OCI-LY3 (cell line): ENCODE results near the gene DYNC1H1.

Source experiments
- H2AFZ ChIP-seq: fragments of 200-600, 300-600 bp; shearing (Covaris generic); 2 replicates; pipeline ENCODE4 v1.6.0; 2014; ENCODE audit warnings: antibody characterized with exemption, low read depth, low read length
- H3K27ac ChIP-seq: fragments of 200-600, 300-600 bp; sonication (generic); 2 replicates; pipeline ENCODE4 v1.5.1; 2014; ENCODE audit warnings: mild to moderate bottlenecking, low read length, moderate library complexity, mixed read lengths
- H3K27me3 ChIP-seq: fragments of 200-600, 300-600 bp; sonication (generic); 2 replicates; pipeline ENCODE4 v1.6.1; 2014; ENCODE audit warnings: low read depth, low read length, mixed read lengths
- H3K36me3 ChIP-seq: fragments of 200-600, 300-600 bp; sonication (generic); replicated peaks from 2 replicates; pipeline ENCODE3; 2014; ENCODE audit warnings: low read depth, low read length, mixed read lengths
- H3K4me1 ChIP-seq: fragments of 300-600, 200-600 bp; sonication (generic); 2 replicates; pipeline ENCODE4 v1.6.1; 2014; ENCODE audit warnings: low read length, mixed read lengths
- H3K4me2 ChIP-seq: fragments of 200-600, 300-600 bp; sonication (generic); 2 replicates; pipeline ENCODE4 v1.6.1; 2014; ENCODE audit warnings: low read length, mixed read lengths
- H3K4me3 ChIP-seq: fragments of 300-600, 200-600 bp; sonication (generic); 2 replicates; pipeline ENCODE4 v1.5.1; 2014; ENCODE audit warnings: antibody characterized with exemption, mild to moderate bottlenecking, low read length, moderate library complexity
- H3K79me2 ChIP-seq: fragments of 300-600, 200-600 bp; shearing (Covaris generic); 2 replicates; pipeline ENCODE4 v1.6.1; 2014; ENCODE audit warnings: mild to moderate bottlenecking, low read length, mixed read lengths
- H3K9ac ChIP-seq: fragments of 300-600, 200-600 bp; shearing (Covaris generic); 2 replicates; pipeline ENCODE4 v1.6.0; 2014; ENCODE audit warnings: mild to moderate bottlenecking, low read length, moderate library complexity
- H3K9me3 ChIP-seq: fragments of 200-600, 300-600 bp; shearing (Covaris generic); 2 replicates; pipeline ENCODE4 v1.6.1; 2014; ENCODE audit warnings: low read length, mixed read lengths; ENCODE audit not compliant: insufficient read depth
- H4K20me1 ChIP-seq: fragments of 200-600, 300-600 bp; sonication (generic); 2 replicates; pipeline ENCODE4 v1.6.1; 2016; ENCODE audit warnings: low read length, mixed read lengths; ENCODE audit not compliant: insufficient read depth
- CTCF ChIP-seq: fragments of 200-600, 300-600 bp; sonication (generic); IDR thresholded peaks from 2 replicates; pipeline ENCODE4 v1.5.1; 2014; ENCODE audit warnings: antibody characterized with exemption, low read length, low read depth
- EZH2phosphoT487 ChIP-seq: fragments of 200-600 bp; shearing (Covaris generic); IDR thresholded peaks from 2 replicates; pipeline ENCODE4 v1.6.1; 2018; ENCODE audit warnings: antibody characterized with exemption, mixed run types, low read depth

DYNC1H1 gene

DNA sequence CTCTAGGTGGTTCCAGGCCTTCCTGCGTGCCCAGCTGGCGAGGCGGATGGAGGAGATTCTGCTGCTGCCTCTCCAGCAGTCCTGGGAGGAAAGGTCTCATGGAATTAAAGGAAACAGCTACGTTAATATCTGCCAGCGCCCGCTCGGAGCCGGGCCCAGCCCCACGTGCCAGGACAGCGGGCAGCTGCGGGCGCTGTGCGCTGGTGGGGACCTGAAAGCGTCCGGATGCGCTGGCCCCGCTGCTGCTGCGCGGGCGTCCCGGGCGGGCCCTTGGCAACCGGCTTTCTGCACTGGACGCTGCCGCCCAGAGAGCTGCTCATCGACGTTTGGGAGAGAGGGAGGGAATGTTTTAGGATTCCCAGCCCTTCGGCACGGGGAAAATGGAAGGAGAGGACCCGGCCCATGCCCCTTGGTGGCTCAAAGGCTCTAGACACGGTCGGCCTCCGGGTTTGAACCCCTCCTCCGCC, 8.6 kb upstream of the DYNC1H1 start:
- peaks cover 6% of the 10 kb centered on the region for H3K4me1 ChIP-seq
- no peak overlapping the region for H3K4me3 ChIP-seq
- no peak overlapping the region for H2AFZ ChIP-seq
- H3K4me2 ChIP-seq: no peak overlapping the region
- H3K79me2 ChIP-seq: no peaks in the 10 kb centered on the region
- no peak overlapping the region for H3K9ac ChIP-seq
- no peaks in the 10 kb centered on the region for H4K20me1 ChIP-seq
- no peaks in the 10 kb centered on the region for H3K27me3 ChIP-seq
- no peak for TF ChIP-seq CTCF
- no peak for TF ChIP-seq EZH2phosphoT487
- H3K36me3 ChIP-seq: no peaks in the 10 kb centered on the region
- H3K9me3 ChIP-seq: no peaks in the 10 kb centered on the region
- H3K27ac ChIP-seq: no peak overlapping the region

GRCh38 chr14:101956179-101956885, 8.0 kb upstream of the DYNC1H1 start:
- no peak overlapping the region for H2AFZ ChIP-seq
- no peak for TF ChIP-seq CTCF
- TF ChIP-seq EZH2phosphoT487: no peak
- no peak overlapping the region for H3K9ac ChIP-seq
- H3K4me2 ChIP-seq: no peak overlapping the region
- H3K9me3 ChIP-seq: no peaks in the 10 kb centered on the region
- no peaks in the 10 kb centered on the region for H4K20me1 ChIP-seq
- peaks cover 10% of the 10 kb centered on the region for H3K4me1 ChIP-seq
- no peaks in the 10 kb centered on the region for H3K79me2 ChIP-seq
- no peak overlapping the region for H3K27ac ChIP-seq
- H3K36me3 ChIP-seq: no peaks in the 10 kb centered on the region
- no peak overlapping the region for H3K4me3 ChIP-seq
- H3K27me3 ChIP-seq: no peaks in the 10 kb centered on the region

DNA sequence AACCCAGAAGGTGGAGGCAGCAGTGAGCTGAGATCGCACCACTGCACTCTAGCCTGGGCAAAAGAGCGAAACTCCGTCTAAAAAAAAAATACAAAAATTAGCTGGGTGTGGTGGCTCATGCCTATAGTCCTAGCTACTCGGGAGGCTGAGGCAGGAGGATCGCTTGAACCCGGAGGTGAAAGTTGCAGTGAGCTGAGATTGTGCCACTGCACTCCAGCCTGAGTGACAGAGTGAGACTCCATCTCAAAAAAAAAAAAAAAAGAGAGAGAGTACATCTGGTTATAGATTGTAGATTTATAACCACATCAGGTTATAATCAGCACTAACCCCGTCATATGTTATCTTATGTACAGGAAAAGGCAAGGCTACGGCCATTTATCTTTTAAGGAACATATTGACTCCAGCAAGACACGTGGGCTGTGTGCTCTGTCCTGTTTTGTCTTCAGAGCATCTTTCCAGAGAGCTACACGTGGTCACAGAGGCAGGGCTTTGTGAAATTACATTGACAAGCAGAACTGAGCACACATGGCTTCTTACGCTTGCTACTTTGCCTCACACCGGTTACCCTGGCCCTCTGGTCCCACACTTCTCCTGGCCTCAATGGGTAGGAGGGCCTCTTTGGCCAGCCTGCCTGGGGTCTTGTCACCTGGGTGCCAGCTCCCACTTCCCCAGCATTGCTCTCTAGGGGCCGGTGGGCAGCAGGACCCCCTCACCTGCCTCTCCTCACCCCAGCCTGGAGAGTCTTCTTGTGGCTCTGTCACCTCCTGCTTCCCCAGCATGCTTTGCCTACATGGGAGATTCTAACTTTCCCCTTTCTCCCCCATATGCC, 6.8 kb upstream of the DYNC1H1 start:
- Histone ChIP-seq H3K79me2 (no peaks in the 10 kb centered on the region), H3K9ac (no peak overlapping the region), H3K9me3 (no peaks in the 10 kb centered on the region), H3K27ac (no peak overlapping the region), H3K27me3 (no peaks in the 10 kb centered on the region), H3K36me3 (no peaks in the 10 kb centered on the region), H3K4me2 (no peak overlapping the region), H4K20me1 (no peaks in the 10 kb centered on the region), H3K4me1 (peaks cover 17% of the 10 kb centered on the region), H3K4me3 (no peak overlapping the region), H2AFZ (no peak overlapping the region)
- TF ChIP-seq EZH2phosphoT487 (no peak), CTCF (no peak)

- no peak for TF ChIP-seq CTCF
- TF ChIP-seq EZH2phosphoT487: no peak
- no peak overlapping the region for H3K4me3 ChIP-seq
- peaks cover 19% of the 10 kb centered on the region for H3K4me1 ChIP-seq
- H2AFZ ChIP-seq: no peak overlapping the region
- H3K9me3 ChIP-seq: no peaks in the 10 kb centered on the region
- H3K79me2 ChIP-seq: no peaks in the 10 kb centered on the region
- no peak overlapping the region for H3K4me2 ChIP-seq
- no peak overlapping the region for H3K9ac ChIP-seq
- H4K20me1 ChIP-seq: no peaks in the 10 kb centered on the region
- H3K27me3 ChIP-seq: no peaks in the 10 kb centered on the region
- H3K36me3 ChIP-seq: no peaks in the 10 kb centered on the region
- H3K27ac ChIP-seq: no peak overlapping the region
Measured at GRCh38 chr14:101958418-101959180, 5.8 kb upstream of the DYNC1H1 start.
